GM12878 (cell line): ENCODE results near the gene USO1. TPM values are rescaled to one million over a fixed set of nuclear protein-coding genes. Genes with fewer than 3 reads are reported as not detected.

ENCODE experiments used
- ZNF207 ChIP-seq: fragments of 450-650 bp; IDR thresholded peaks from 2 replicates; pipeline ENCODE4 v1.6.1; 2014; ENCODE audit warnings: antibody characterized with exemption, mild to moderate bottlenecking, borderline replicate concordance
- ZNF274 ChIP-seq: IDR thresholded peaks from one replicate; pipeline ENCODE4 v1.8.0; 2011; ENCODE audit not compliant: insufficient read length, insufficient read depth
- ZNF687 ChIP-seq: fragments of 450-650 bp; IDR thresholded peaks from 2 replicates; pipeline ENCODE4 v1.6.1; 2017; ENCODE audit warnings: mild to moderate bottlenecking, moderate library complexity
- polyA plus RNA-seq, 11 experiments: library from polyadenylated mRNA; depleted of rRNA in 4 of 11; unstranded in 6 of 11; stranded (reverse) in 5 of 11; fragments of >200 nt; fragmentation: Nextera tagmentation in 4 of 11; fragmentation: Illumina TruSeq in 1 of 11; extraction: Ambion mirVana in 4 of 11; extraction: Trizol in 1 of 11; gene quantifications; 1 replicate in 1 of 11; 2 replicates in 10 of 11; pipeline versions ENCODE4 v1.2.1 to v1.2.3, GENCODE V29; 2011 to 2016; ENCODE audit warnings: inconsistent platforms in 2 of 11, missing spikeins in 2 of 11, low read depth in 1 of 11
- total RNA-seq, 4 experiments: library from RNA; depleted of rRNA in 3 of 4; stranded (reverse); fragments of >200 nt in 3 of 4; fragmentation: Illumina TruSeq in 1 of 4; extraction: Trizol in 1 of 4; gene quantifications; 2 replicates each; pipeline versions ENCODE4 v1.2.1 to v1.2.3, GENCODE V29; 2013 to 2021
- TF ChIP-seq, protein P1 (sequence below): fragments of 450-650 bp; IDR thresholded peaks from 2 replicates; pipeline ENCODE4 v1.6.1; 2016; ENCODE audit warnings: mild to moderate bottlenecking

The USO1 gene
- total and polyA plus RNA-seq, 10 of the 15 experiments (the other 5 are each of a cell fraction or from before 2014, with no cell fraction given), result 19.4 to 79.7 (median 59.6) TPM

DNA sequence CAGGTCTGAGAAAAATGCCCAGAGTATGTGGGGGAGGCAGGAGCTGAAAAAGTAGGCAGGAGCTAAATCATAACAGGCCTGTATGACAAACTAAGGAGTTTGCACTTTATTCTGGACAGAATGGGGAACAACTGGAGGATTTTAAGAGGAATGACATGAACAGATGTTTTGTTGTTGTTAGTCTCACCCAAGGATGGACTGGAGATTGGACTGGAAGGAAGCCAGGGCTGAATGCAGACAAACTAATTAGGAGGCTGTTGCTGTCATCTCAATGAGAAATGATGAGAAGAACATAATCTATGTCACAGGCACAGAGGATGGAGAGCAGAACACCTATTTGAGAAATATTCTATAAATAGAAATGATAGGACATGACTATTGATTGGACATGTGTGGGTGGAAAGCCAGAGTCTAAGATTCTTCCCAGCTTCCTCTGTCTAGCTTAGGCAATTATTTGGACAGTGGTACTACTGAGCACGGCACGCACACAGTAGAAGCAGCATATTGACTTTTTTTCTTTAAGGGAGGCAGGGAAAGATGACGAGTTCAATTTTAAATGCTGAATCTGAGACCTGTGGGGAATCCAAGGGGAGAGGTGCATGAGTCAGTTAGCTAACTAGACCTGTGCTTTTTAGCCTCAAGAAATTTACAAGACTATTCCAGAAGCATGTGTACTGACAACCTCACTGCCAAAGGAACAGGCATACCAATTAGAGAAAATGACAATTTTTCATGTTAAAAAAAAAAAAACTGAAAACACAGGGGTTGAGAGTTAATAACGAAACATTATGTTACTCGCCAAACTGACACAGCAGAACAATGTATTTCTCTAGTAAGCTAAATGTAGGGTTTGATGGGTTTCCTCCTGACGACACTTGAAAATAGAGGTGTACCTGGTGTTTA, 963 bp upstream of the USO1 start (continued):
- no peak for TF ChIP-seq ZNF687
- TF ChIP-seq, protein P1, sequence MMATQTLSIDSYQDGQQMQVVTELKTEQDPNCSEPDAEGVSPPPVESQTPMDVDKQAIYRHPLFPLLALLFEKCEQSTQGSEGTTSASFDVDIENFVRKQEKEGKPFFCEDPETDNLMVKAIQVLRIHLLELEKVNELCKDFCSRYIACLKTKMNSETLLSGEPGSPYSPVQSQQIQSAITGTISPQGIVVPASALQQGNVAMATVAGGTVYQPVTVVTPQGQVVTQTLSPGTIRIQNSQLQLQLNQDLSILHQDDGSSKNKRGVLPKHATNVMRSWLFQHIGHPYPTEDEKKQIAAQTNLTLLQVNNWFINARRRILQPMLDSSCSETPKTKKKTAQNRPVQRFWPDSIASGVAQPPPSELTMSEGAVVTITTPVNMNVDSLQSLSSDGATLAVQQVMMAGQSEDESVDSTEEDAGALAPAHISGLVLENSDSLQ, result no peak
- TF ChIP-seq ZNF274, result no peak
- no peak for TF ChIP-seq ZNF207
